ENCODE results near the gene C16orf89.

GRCh38 chr16:5007256-5007655, 58.5 kb downstream of the C16orf89 start:
- TF ChIP-seq CTCF (IDR thresholded peaks at IDR 0.05) (no peak), POLR2A (IDR thresholded peaks at IDR 0.05) (no peak), POLR2AphosphoS5 (IDR thresholded peaks at IDR 0.05) (no peak), EP300 (IDR thresholded peaks at IDR 0.05) (no peak)
